Activated CD8-positive, alpha-beta T cell treated with anti-CD3 and anti-CD28 coated beads for 36 hours (primary cell): Measurements from ENCODE around the gene TAF4. TPM values are rescaled to one million over a fixed set of nuclear protein-coding genes. Genes with fewer than 3 reads are reported as not detected.
"Not testable (repeated sequence)": the region's sequence is repeated elsewhere in the genome, so short reads cannot be mapped to it uniquely, and the experiment has no call there.

ENCODE experiments used
- ATAC-seq: fragments of 200-7000 bp; cut with Tn5 transposase; one replicate; pipeline ENCODE4 v1.10.0; 2021; ENCODE audit warnings: mild to moderate bottlenecking, moderate library complexity
- CTCF ChIA-PET: fragments of 350-600 bp; sonication (Branson Sonifier 250); formaldehyde crosslinking; loops from one replicate; lab custom pipeline; 2021; ENCODE audit warnings: antibody characterized with exemption; lab: Charles Lee
- POLR2A ChIA-PET: fragments of 350-600 bp; sonication (Branson Sonifier 250); formaldehyde crosslinking; loops from one replicate; lab custom pipeline; 2021; ENCODE audit warnings: antibody characterized with exemption; lab: Charles Lee
- DNase-seq: peaks from one replicate; pipeline ENCODE4 v3.0.0-alpha.2; 2020
- H3K27ac Mint-ChIP-seq: one replicate; pipeline ENCODE4 v1.8.0; 2021; ENCODE audit warnings: mild to moderate bottlenecking, mixed read lengths
- H3K27me3 Mint-ChIP-seq: one replicate; pipeline ENCODE4 v1.8.0; 2021; ENCODE audit warnings: mixed read lengths
- H3K36me3 Mint-ChIP-seq: one replicate; pipeline ENCODE4 v1.8.0; 2021; ENCODE audit warnings: low read depth, mixed read lengths
- H3K4me1 Mint-ChIP-seq: one replicate; pipeline ENCODE4 v1.8.0; 2021; ENCODE audit warnings: low read depth, mixed read lengths
- H3K4me3 Mint-ChIP-seq: one replicate; pipeline ENCODE4 v1.8.0; 2021; ENCODE audit warnings: mild to moderate bottlenecking, moderate library complexity, mixed read lengths
- H3K9me3 Mint-ChIP-seq: one replicate; pipeline ENCODE4 v1.8.0; 2021; ENCODE audit warnings: mixed read lengths
- CTCF ChIP-seq: fragments of 200-600 bp; IDR thresholded peaks from one replicate; pipeline ENCODE4 v1.8.0; 2022; ENCODE audit warnings: antibody characterized with exemption, mild to moderate bottlenecking
- intact Hi-C: fragments of 100-400 bp; cut with micrococcal nuclease; formaldehyde crosslinking; loops from one replicate; pipeline ENCODE4 v1.10.0; 2022
- total RNA-seq, 2 experiments: library from RNA; stranded (reverse); gene quantifications; one replicate each; pipeline ENCODE4 v1.2.3, GENCODE V29; 2021

Gene TAF4
- total RNA-seq, 2 experiments from 2014 or later: 14.1 to 15.9 TPM

- Mint-ChIP-seq H3K27me3 (no peaks in the 10 kb centered on the region), H3K27ac (no peak overlapping the region), H3K9me3 (peaks cover 12% of the 10 kb centered on the region), H3K4me3 (no peak overlapping the region), H3K36me3 (peaks cover 76% of the 10 kb centered on the region), H3K4me1 (peaks cover 6% of the 10 kb centered on the region)
- CTCF ChIA-PET: no interaction called here
- POLR2A ChIA-PET: no interaction called here
- intact Hi-C loops: no loop called here
- no peak for TF ChIP-seq CTCF
- ATAC-seq (no peak), DNase-seq (no peak)
Measured at GRCh38 chr20:61988665-61989064, 77.0 kb downstream of the TAF4 start.

- Mint-ChIP-seq H3K4me3 (no peak overlapping the region), H3K27me3 (no peaks in the 10 kb centered on the region), H3K27ac (no peak overlapping the region), H3K4me1 (peaks cover 11% of the 10 kb centered on the region), H3K36me3 (peaks cover 67% of the 10 kb centered on the region), H3K9me3 (peaks cover 8% of the 10 kb centered on the region)
- intact Hi-C loops: no loop called here
- POLR2A ChIA-PET: no interaction called here
- CTCF ChIA-PET: no interaction called here
- ATAC-seq (no peak), DNase-seq (no peak)
- no peak for TF ChIP-seq CTCF
Measured at GRCh38 chr20:61986762-61987321, 78.8 kb downstream of the TAF4 start.

- intact Hi-C loops: no loop called here
- CTCF ChIA-PET: no interaction called here
Measured at GRCh38 chr20:61985096-61985495, 80.6 kb downstream of the TAF4 start.

GRCh38 chr20:61984431-61984830 lies 81.2 kb downstream of the TAF4 start:
- H3K36me3 Mint-ChIP-seq: peaks cover 54% of the 10 kb centered on the region
- intact Hi-C loops, ATAC-seq, H3K27ac Mint-ChIP-seq, H3K4me3 Mint-ChIP-seq, DNase-seq, H3K27me3 Mint-ChIP-seq, H3K9me3 Mint-ChIP-seq, POLR2A ChIA-PET, CTCF ChIA-PET: not testable (repeated sequence)
- H3K4me1 Mint-ChIP-seq: peaks cover 20% of the 10 kb centered on the region

More at GRCh38 chr20:61985096-61985495, 80.6 kb downstream of the TAF4 start:
- DNase-seq (no peak), ATAC-seq (no peak)
- H3K9me3 Mint-ChIP-seq: peaks cover 7% of the 10 kb centered on the region
- no peaks in the 10 kb centered on the region for H3K27me3 Mint-ChIP-seq
- POLR2A ChIA-PET: no interaction called here
- no peak overlapping the region for H3K4me3 Mint-ChIP-seq
- H3K4me1 Mint-ChIP-seq: peaks cover 20% of the 10 kb centered on the region
- no peak overlapping the region for H3K27ac Mint-ChIP-seq
- no peak for TF ChIP-seq CTCF
- peaks cover 59% of the 10 kb centered on the region for H3K36me3 Mint-ChIP-seq

- peaks cover 52% of the 10 kb centered on the region for H3K36me3 Mint-ChIP-seq
- ATAC-seq (no peak), DNase-seq (no peak)
- ChIA-PET POLR2A (no interaction called here), CTCF (no interaction called here)
- no peak overlapping the region for H3K4me3 Mint-ChIP-seq
- H3K4me1 Mint-ChIP-seq: peaks cover 20% of the 10 kb centered on the region
- TF ChIP-seq CTCF: no peak
- intact Hi-C loops: no loop called here
- H3K9me3 Mint-ChIP-seq: peaks cover 7% of the 10 kb centered on the region
- no peak overlapping the region for H3K27ac Mint-ChIP-seq
- no peaks in the 10 kb centered on the region for H3K27me3 Mint-ChIP-seq
Measured at GRCh38 chr20:61983965-61984364, 81.7 kb downstream of the TAF4 start.

GRCh38 chr20:61982951-61983315 lies 82.7 kb downstream of the TAF4 start:
- Mint-ChIP-seq H3K4me1 (peaks cover 20% of the 10 kb centered on the region), H3K9me3 (peaks cover 7% of the 10 kb centered on the region), H3K36me3 (peaks cover 44% of the 10 kb centered on the region), H3K27ac (no peak overlapping the region), H3K4me3 (no peak overlapping the region), H3K27me3 (no peaks in the 10 kb centered on the region)
- ChIA-PET CTCF (no interaction called here), POLR2A (no interaction called here)
- no peak for TF ChIP-seq CTCF
- DNase-seq (no peak), ATAC-seq (no peak)
- intact Hi-C loops: no loop called here
